ENCODE results near the gene ANK3. TPM values are rescaled to one million over a fixed set of nuclear protein-coding genes. Genes with fewer than 3 reads are reported as not detected.

ANK3 gene
- polyA plus RNA-seq, 3 donors: not detected

GRCh38 chr10:60430017-60430416 lies 40.3 kb upstream of the ANK3 start:
- Histone ChIP-seq H3K4me2 (replicated peaks; ENCODE audit: extremely low read depth, low read length, poor library complexity, severe bottlenecking) (no peak overlapping the region), H3K27me3 (ENCODE audit: control insufficient read depth in 2 of 2, insufficient read depth in 2 of 2, low read length in 2 of 2) (no peaks in the 10 kb centered on the region), H3K4me1 (ENCODE audit: control insufficient read depth in 1 of 2, insufficient read depth in 2 of 2, low read length in 2 of 2) (peaks cover 0 to 2% of the 10 kb centered on the region in 2 donors), H3K4me3 (replicated peaks in 1 of 3; ENCODE audit: low read depth in 2 of 3, low read length in 3 of 3) (no peak overlapping the region), H3K79me2 (ENCODE audit: insufficient read depth, low read length) (no peaks in the 10 kb centered on the region), H3K9ac (ENCODE audit: insufficient read depth, low read length, poor library complexity, severe bottlenecking) (no peak overlapping the region), H3K27ac (ENCODE audit: low read depth in 1 of 2, low read length in 2 of 2) (no peak overlapping the region), H4K20me1 (ENCODE audit: insufficient read depth, low read length) (no peaks in the 10 kb centered on the region), H3K36me3 (replicated peaks in 1 of 2; ENCODE audit: control insufficient read depth in 1 of 2, insufficient read depth in 2 of 2, low read length in 2 of 2) (no peaks in the 10 kb centered on the region), H2AFZ (ENCODE audit: insufficient read depth, low read depth, low read length, poor library complexity, severe bottlenecking) (no peak overlapping the region), H3K9me3 (replicated peaks in 1 of 2; ENCODE audit: control insufficient read depth in 1 of 2, insufficient read depth in 1 of 2, low read length in 2 of 2) (no peaks in the 10 kb centered on the region)
- Mint-ChIP-seq H3K36me3 (no peaks in the 10 kb centered on the region), H3K27ac (no peak overlapping the region), H3K27me3 (ENCODE audit: low read depth in 3 of 3) (peaks cover 0 to 1% (median 0%) of the 10 kb centered on the region in 3 donors), H3K4me1 (peaks cover 6% of the 10 kb centered on the region), H3K9me3 (peaks cover 0 to 2% (median 0%) of the 10 kb centered on the region in 7 donors), H3K4me3 (no peak overlapping the region)
- DNase-seq: no peak
- WGBS (ENCODE audit: insufficient coverage): no CpG with 5 or more reads among the region's 1 CpG
- intact Hi-C loops (cut with micrococcal nuclease): loop anchor here (10.0 kb wide), 4 partner anchors 225 to 805 kb away; no protein-coding TSS in a partner anchor
- TF ChIP-seq CTCF (IDR thresholded peaks at IDR 0.05): no peak

GRCh38 chr10:60429084-60429849 lies 39.6 kb upstream of the ANK3 start:
- no peak for TF ChIP-seq CTCF (IDR thresholded peaks at IDR 0.05)
- H3K9ac ChIP-seq (ENCODE audit: insufficient read depth, low read length, poor library complexity, severe bottlenecking): no peak overlapping the region
- no peak overlapping the region for H2AFZ ChIP-seq (ENCODE audit: insufficient read depth, low read depth, low read length, poor library complexity, severe bottlenecking)
- intact Hi-C loops (cut with micrococcal nuclease): no loop called here
- H3K79me2 ChIP-seq (ENCODE audit: insufficient read depth, low read length): no peaks in the 10 kb centered on the region
- Mint-ChIP-seq H3K9me3 (peaks cover 0 to 2% (median 0%) of the 10 kb centered on the region in 7 donors), H3K36me3 (no peaks in the 10 kb centered on the region), H3K4me3 (no peak overlapping the region), H3K4me1 (peaks cover 6% of the 10 kb centered on the region), H3K27me3 (ENCODE audit: low read depth in 3 of 3) (peaks cover 0 to 1% (median 0%) of the 10 kb centered on the region in 3 donors), H3K27ac (no peak overlapping the region)
- no peaks in the 10 kb centered on the region for H4K20me1 ChIP-seq (ENCODE audit: insufficient read depth, low read length)
- no peak for DNase-seq
- no peaks in the 10 kb centered on the region for H3K36me3 ChIP-seq (replicated peaks in 1 of 2; ENCODE audit: control insufficient read depth in 1 of 2, insufficient read depth in 2 of 2, low read length in 2 of 2)
- no peaks in the 10 kb centered on the region for H3K27me3 ChIP-seq (ENCODE audit: control insufficient read depth in 2 of 2, insufficient read depth in 2 of 2, low read length in 2 of 2)
- H3K9me3 ChIP-seq (replicated peaks in 1 of 2; ENCODE audit: control insufficient read depth in 1 of 2, insufficient read depth in 1 of 2, low read length in 2 of 2): no peaks in the 10 kb centered on the region
- peaks cover 0 to 2% of the 10 kb centered on the region in 2 donors for H3K4me1 ChIP-seq (ENCODE audit: control insufficient read depth in 1 of 2, insufficient read depth in 2 of 2, low read length in 2 of 2)
- no peak overlapping the region for H3K4me3 ChIP-seq (replicated peaks in 1 of 3; ENCODE audit: low read depth in 2 of 3, low read length in 3 of 3)
- no peak overlapping the region for H3K27ac ChIP-seq (ENCODE audit: low read depth in 1 of 2, low read length in 2 of 2)
- no peak overlapping the region for H3K4me2 ChIP-seq (replicated peaks; ENCODE audit: extremely low read depth, low read length, poor library complexity, severe bottlenecking)
- WGBS (ENCODE audit: insufficient coverage): no CpG with 5 or more reads among the region's 2 CpGs

Measured in CD14-positive monocyte (primary cell).